ENCODE results near the gene ARSA. TPM values are rescaled to one million over a fixed set of nuclear protein-coding genes. Genes with fewer than 3 reads are reported as not detected.
A peak's percentile ranks its signal among the peaks of the same experiment; 100 is the strongest.
"Not testable (repeated sequence)": the region's sequence is repeated elsewhere in the genome, so short reads cannot be mapped to it uniquely, and the experiment has no call there.

The ARSA gene
- total and polyA plus RNA-seq, 4 donors = 6.8 to 28.0 (median 15.8) TPM

GRCh38 chr22:50640857-50641647, 13.1 kb upstream of the ARSA start:
- no peak for DNase-seq (ENCODE audit: low spot score)
- Histone ChIP-seq H3K9me3 (ENCODE audit: control insufficient read depth in 4 of 4, low read length in 3 of 4) (no peaks in the 10 kb centered on the region), H3K27me3 (ENCODE audit: control insufficient read depth in 4 of 4, insufficient read depth in 4 of 4, low read length in 3 of 4) (no peaks in the 10 kb centered on the region), H3K4me1 (ENCODE audit: control insufficient read depth in 4 of 4, insufficient read depth in 4 of 4, low read length in 3 of 4) (peaks cover 15 to 32% (median 22%) of the 10 kb centered on the region in 4 donors), H3K27ac (ENCODE audit: low read depth in 1 of 2, low read length in 2 of 2) (peak overlapping the region; percentile 15 to 25), H3K4me3 (ENCODE audit: low read depth in 1 of 3, low read length in 3 of 3) (no peak overlapping the region), H3K36me3 (ENCODE audit: control insufficient read depth in 4 of 4, insufficient read depth in 3 of 4, low read depth in 1 of 4, low read length in 3 of 4) (no peaks in the 10 kb centered on the region), H3K9ac (ENCODE audit: low read depth in 1 of 2, low read length in 2 of 2) (no peak overlapping the region)
- TF ChIP-seq JUND (IDR thresholded peaks at IDR 0.05) (no peak), MAX (IDR thresholded peaks at IDR 0.05) (no peak), YY1 (IDR thresholded peaks at IDR 0.05) (no peak), FOXA2 (IDR thresholded peaks at IDR 0.05) (no peak), RAD21 (IDR thresholded peaks at IDR 0.05) (no peak), NR2F2 (IDR thresholded peaks at IDR 0.05) (peak; percentile 49)
- 79% methylated on average over 15 of the region's 15 CpGs for WGBS

- not testable (repeated sequence) for H3K9me3 ChIP-seq (ENCODE audit: control insufficient read depth in 4 of 4, low read length in 3 of 4); DNase-seq (ENCODE audit: low spot score); H3K4me3 ChIP-seq (ENCODE audit: low read depth in 1 of 3, low read length in 3 of 3); H3K9ac ChIP-seq (ENCODE audit: low read depth in 1 of 2, low read length in 2 of 2); H3K36me3 ChIP-seq (ENCODE audit: control insufficient read depth in 4 of 4, insufficient read depth in 3 of 4, low read depth in 1 of 4, low read length in 3 of 4); H3K27me3 ChIP-seq (ENCODE audit: control insufficient read depth in 4 of 4, insufficient read depth in 4 of 4, low read length in 3 of 4)
- WGBS = 50% methylated on average over 12 of the region's 12 CpGs
- Histone ChIP-seq H3K4me1 (ENCODE audit: control insufficient read depth in 4 of 4, insufficient read depth in 4 of 4, low read length in 3 of 4) (peaks cover 15 to 32% (median 22%) of the 10 kb centered on the region in 4 donors), H3K27ac (ENCODE audit: low read depth in 1 of 2, low read length in 2 of 2) (peak overlapping the region in 1 of 2 donors; percentile 15)
- TF ChIP-seq JUND (IDR thresholded peaks at IDR 0.05) (peak in 1 of 2 donors; percentile 42), HNF4G (IDR thresholded peaks at IDR 0.05) (peak; percentile 58), RXRA (IDR thresholded peaks at IDR 0.05) (peak; percentile 70 to 75), SP1 (IDR thresholded peaks at IDR 0.05) (peak; percentile 85), RAD21 (IDR thresholded peaks at IDR 0.05) (peak in 1 of 2 donors; percentile 29), YY1 (IDR thresholded peaks at IDR 0.05) (peak; percentile 41), REST (IDR thresholded peaks at IDR 0.05) (peak; percentile 9), HNF4A (conservative IDR thresholded peaks at IDR 0.05) (peak; percentile 77 to 83)
Measured at GRCh38 chr22:50640296-50640695, 12.3 kb upstream of the ARSA start.

- H3K9ac ChIP-seq (ENCODE audit: low read depth in 1 of 2, low read length in 2 of 2) = no peak overlapping the region
- H3K27ac ChIP-seq (ENCODE audit: low read depth in 1 of 2, low read length in 2 of 2) = no peak overlapping the region
- no peak for TF ChIP-seq RXRA (IDR thresholded peaks at IDR 0.05)
- no peak for TF ChIP-seq NR2F2 (IDR thresholded peaks at IDR 0.05)
- no peak for TF ChIP-seq MAX (IDR thresholded peaks at IDR 0.05)
- no peak for TF ChIP-seq SP1 (IDR thresholded peaks at IDR 0.05)
- no peak for TF ChIP-seq JUND (IDR thresholded peaks at IDR 0.05)
- no peak for TF ChIP-seq YY1 (IDR thresholded peaks at IDR 0.05)
- TF ChIP-seq CTCF (IDR thresholded peaks at IDR 0.05; ENCODE audit: low read depth, low read length, missing input control) = no peak
- no peak for TF ChIP-seq FOXA2 (IDR thresholded peaks at IDR 0.05)
- TF ChIP-seq ATF3 (IDR thresholded peaks at IDR 0.05) = no peak
- TF ChIP-seq TAF1 (conservative IDR thresholded peaks at IDR 0.05) = no peak
- TF ChIP-seq REST (IDR thresholded peaks at IDR 0.05) = no peak
- TF ChIP-seq GABPA (IDR thresholded peaks at IDR 0.05 in 1 of 2, conservative IDR thresholded peaks at IDR 0.05 in 1 of 2) = no peak
Measured at GRCh38 chr22:50635591-50635990, 7.6 kb upstream of the ARSA start.

More at GRCh38 chr22:50635591-50635990, 7.6 kb upstream of the ARSA start:
- Histone ChIP-seq H3K4me3 (ENCODE audit: low read depth in 1 of 3, low read length in 3 of 3) (no peak overlapping the region), H3K9me3 (ENCODE audit: control insufficient read depth in 4 of 4, low read length in 3 of 4) (no peaks in the 10 kb centered on the region), H3K27me3 (ENCODE audit: control insufficient read depth in 4 of 4, insufficient read depth in 4 of 4, low read length in 3 of 4) (no peaks in the 10 kb centered on the region), H3K4me1 (ENCODE audit: control insufficient read depth in 4 of 4, insufficient read depth in 4 of 4, low read length in 3 of 4) (peaks cover 0 to 8% (median 2%) of the 10 kb centered on the region in 4 donors), H3K36me3 (ENCODE audit: control insufficient read depth in 4 of 4, insufficient read depth in 3 of 4, low read depth in 1 of 4, low read length in 3 of 4) (no peaks in the 10 kb centered on the region)
- WGBS = 94% methylated on average over 11 of the region's 11 CpGs
- no peak for DNase-seq (ENCODE audit: low spot score)
